K562 (cell line): ENCODE measurements around the gene PPIL6. TPM values are rescaled to one million over a fixed set of nuclear protein-coding genes. Genes with fewer than 3 reads are reported as not detected.
A peak's percentile ranks its signal among the peaks of the same experiment; 100 is the strongest.

ENCODE experiments used
- ATAC-seq: fragments of 200-7000 bp; cut with Tn5 transposase; 3 replicates; pipeline ENCODE4 v1.9.1; 2020; ENCODE audit warnings: moderate library complexity
- BruUV-seq: library from RNA; stranded (reverse); fragments of 400-500 nt; replicated peaks from 2 replicates; lab custom pipeline; 2021; lab: Mats Ljungman, UMichigan
- CTCF ChIA-PET: fragments of 300-600 bp; formaldehyde crosslinking; extraction: SDS; loops from one replicate; lab custom pipeline; 2021; ENCODE audit warnings: low intra/inter-chr PET ratio; lab: Yijun Ruan, JAX
- POLR2A ChIA-PET: fragments of 300-600, 350-650 bp; sonication (Branson Sonifier 250); formaldehyde crosslinking; extraction: SDS; loops from one replicate; lab custom pipeline; 2021; ENCODE audit warnings: antibody characterized with exemption, inconsistent platforms; lab: Yijun Ruan, JAX
- DNase-seq, 4 experiments: peaks; one replicate each; pipeline versions ENCODE4 v3.0.0 to v3.0.0-alpha.2; 2011 to 2018; ENCODE audit warnings: low spot score in 3 of 4, mixed read lengths in 3 of 4; ENCODE audit errors: extremely low read depth in 1 of 4
- FAIRE-seq: peaks from 2 replicates; lab custom pipeline; 2011; peaks lifted over from hg19 to GRCh38; lab: Jason Lieb, UNC
- H2AFZ ChIP-seq: 2 replicates; pipeline ENCODE4 v1.6.0; 2011; ENCODE audit warnings: low read depth, low read length, control low read depth, inconsistent platforms
- H3K27ac ChIP-seq: fragments of 200-600 bp; 3 replicates; pipeline ENCODE4 v1.8.0; 2011; ENCODE audit warnings: low read depth, mild to moderate bottlenecking, control low read depth, inconsistent platforms, low read length, moderate library complexity, mixed read lengths; ENCODE audit errors: extremely low read depth
- H3K27me3 ChIP-seq, 2 experiments: fragments of 300-600 bp in 1 of 2; 2 replicates in 1 of 2; 3 replicates in 1 of 2; pipeline versions ENCODE4 v1.6.0 to v1.8.0; 2011; ENCODE audit warnings: inconsistent platforms in 2 of 2, low read length in 2 of 2, mild to moderate bottlenecking in 1 of 2, mixed read lengths in 1 of 2, moderate library complexity in 1 of 2; ENCODE audit not compliant: control insufficient read depth in 2 of 2, insufficient read depth in 2 of 2
- H3K36me3 ChIP-seq: fragments of 300-600 bp; 3 replicates; pipeline ENCODE4 v1.8.0; 2011; ENCODE audit warnings: mild to moderate bottlenecking, low read length, inconsistent platforms; ENCODE audit not compliant: control insufficient read depth, insufficient read depth
- H3K4me1 ChIP-seq, 2 experiments: fragments of 200-600 bp in 1 of 2; replicated peaks in 1 of 2; 2 replicates in 1 of 2; 3 replicates in 1 of 2; pipeline versions ENCODE4 v1.5.1 to v1.8.0; 2011; ENCODE audit warnings: inconsistent platforms in 2 of 2, low read length in 2 of 2, mild to moderate bottlenecking in 1 of 2, mixed read lengths in 1 of 2, moderate library complexity in 1 of 2; ENCODE audit not compliant: control insufficient read depth in 2 of 2, insufficient read depth in 2 of 2
- H3K4me2 ChIP-seq: 2 replicates; pipeline ENCODE4 v1.6.1; 2011; ENCODE audit warnings: low read length, control low read depth, inconsistent platforms, mixed read lengths; ENCODE audit not compliant: insufficient read depth
- H3K4me3 ChIP-seq: fragments of 200-600 bp; sonication (generic), shearing (Covaris generic); 2 replicates; pipeline ENCODE4 v1.5.1; 2016; ENCODE audit warnings: control low read depth, inconsistent platforms
- H3K79me2 ChIP-seq: fragments of 200-600 bp; 3 replicates; pipeline ENCODE4 v1.8.0; 2011; ENCODE audit warnings: low read length, inconsistent platforms; ENCODE audit not compliant: control insufficient read depth, insufficient read depth
- H3K9ac ChIP-seq, 2 experiments: 2 replicates each; pipeline versions ENCODE4 v1.6.0 to v1.6.1; 2011; ENCODE audit warnings: low read depth in 2 of 2, low read length in 2 of 2, control low read depth in 1 of 2, inconsistent platforms in 1 of 2, mild to moderate bottlenecking in 1 of 2, mixed read lengths in 1 of 2; ENCODE audit not compliant: insufficient read depth in 1 of 2
- H3K9me1 ChIP-seq: one replicate; pipeline ENCODE4 v1.6.0; 2011; ENCODE audit warnings: inconsistent platforms, mild to moderate bottlenecking, low read length, moderate library complexity; ENCODE audit not compliant: control insufficient read depth, insufficient read depth
- H3K9me3 ChIP-seq: replicated peaks from 2 replicates; pipeline ENCODE4 v1.5.1; 2011; ENCODE audit warnings: low read depth, low read length, inconsistent platforms; ENCODE audit not compliant: control insufficient read depth, insufficient read depth
- H4K20me1 ChIP-seq: replicated peaks from 2 replicates; pipeline ENCODE4 v1.6.1; 2011; ENCODE audit warnings: low read length, inconsistent platforms, mixed read lengths; ENCODE audit not compliant: control insufficient read depth, insufficient read depth
- MECOM ChIP-seq: fragments of 250-450 bp; sonication (Bioruptor Pico); IDR thresholded peaks from 2 replicates; pipeline ENCODE4 v1.8.0; 2022; ENCODE audit warnings: inconsistent platforms
- PHF8 ChIP-seq: fragments of 200-600 bp; sonication (generic); IDR thresholded peaks from 2 replicates; pipeline ENCODE4 v1.6.1; 2012; ENCODE audit warnings: mixed run types, mild to moderate bottlenecking, inconsistent platforms, low read length, moderate library complexity, borderline replicate concordance
- POLR2AphosphoS2 ChIP-seq: IDR thresholded peaks from 2 replicates; pipeline ENCODE4 v1.6.1; 2012; ENCODE audit warnings: low read length, improper control_type of control experiment
- POLR2B ChIP-seq: fragments of 450-650 bp; IDR thresholded peaks from 2 replicates; pipeline ENCODE4 v1.6.1; 2018; ENCODE audit warnings: low read depth; ENCODE audit not compliant: partially characterized antibody
- WGBS: fragments of 100-300 bp; shearing (Covaris generic); methylation state at CpG from one replicate; pipeline ENCODE4 v1.1.6; 2016; ENCODE audit warnings: low coverage, mixed read lengths; ENCODE audit not compliant: insufficient coverage; ENCODE audit errors: missing lambda C conversion rate; 5-methylcytosine and 5-hydroxymethylcytosine counted together
- in situ Hi-C: fragments of 300-500 bp; cut with MboI; formaldehyde crosslinking; loops from 4 replicates; pipeline ENCODE4 v1.15.0; 2018; ENCODE audit warnings: inconsistent platforms, mixed read lengths
- intact Hi-C: fragments of 100-400 bp; cut with micrococcal nuclease; formaldehyde crosslinking; loops from 2 replicates; pipeline ENCODE4 v1.14.2; 2022
- polyA plus RNA-seq, 8 experiments: library from polyadenylated mRNA; depleted of rRNA in 4 of 8; stranded (reverse) in 5 of 8; unstranded in 3 of 8; fragments of >200 nt; fragmentation: Nextera tagmentation in 2 of 8; fragmentation: Illumina TruSeq in 1 of 8; extraction: Ambion mirVana in 2 of 8; extraction: Trizol in 1 of 8; gene quantifications; 2 replicates each; pipeline versions ENCODE4 v1.2.1 to v1.2.3, GENCODE V29; 2011 to 2014; ENCODE audit warnings: inconsistent platforms in 1 of 8, missing spikeins in 1 of 8
- total RNA-seq, 7 experiments: library from RNA; depleted of rRNA in 6 of 7; stranded (reverse); fragments of >200 nt in 6 of 7; fragmentation: Illumina TruSeq in 2 of 7; extraction: Trizol in 2 of 7; gene quantifications; 2 replicates each; pipeline versions ENCODE4 v1.2.1 to v1.2.3, GENCODE V29; 2011 to 2021; ENCODE audit warnings: low replicate concordance in 1 of 7
- TF ChIP-seq, protein P1 (sequence below): sonication (generic); formaldehyde crosslinking; IDR thresholded peaks from 2 replicates; pipeline ENCODE4 v1.8.0; 2023; ENCODE audit warnings: missing genetic modification reagents, mild to moderate bottlenecking, borderline replicate concordance
- TF ChIP-seq, protein P2 (sequence below): fragments of 450-650 bp; IDR thresholded peaks from 2 replicates; pipeline ENCODE4 v1.7.1; 2018; ENCODE audit warnings: mild to moderate bottlenecking, low read depth; ENCODE audit not compliant: partially characterized antibody

The PPIL6 gene
- total and polyA plus RNA-seq, 9 of the 15 experiments (the other 6 are each of a cell fraction or from before 2014, with no cell fraction given): 0.03 to 0.98 (median 0.41) TPM; not detected in 1

DNA sequence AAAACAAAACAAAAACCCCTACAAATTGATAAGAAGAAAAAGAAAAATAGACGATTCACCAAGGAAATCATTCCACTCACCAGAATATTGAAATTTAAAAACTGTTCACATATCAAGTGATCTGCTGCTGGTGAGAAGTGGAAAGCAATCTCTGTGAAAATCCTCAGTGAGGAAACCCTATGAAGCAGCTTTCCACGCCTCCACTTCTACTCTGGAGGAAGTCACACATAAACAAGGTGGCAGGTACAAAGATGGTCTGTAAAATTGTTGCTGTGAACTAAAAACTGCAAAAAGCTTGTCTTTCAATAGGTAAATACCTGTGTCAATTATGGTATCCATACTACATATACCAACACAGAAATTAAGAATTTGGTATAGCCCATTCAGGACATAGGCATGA is 76.7 kb downstream of the PPIL6 start (continued):
- TF ChIP-seq, protein P1, sequence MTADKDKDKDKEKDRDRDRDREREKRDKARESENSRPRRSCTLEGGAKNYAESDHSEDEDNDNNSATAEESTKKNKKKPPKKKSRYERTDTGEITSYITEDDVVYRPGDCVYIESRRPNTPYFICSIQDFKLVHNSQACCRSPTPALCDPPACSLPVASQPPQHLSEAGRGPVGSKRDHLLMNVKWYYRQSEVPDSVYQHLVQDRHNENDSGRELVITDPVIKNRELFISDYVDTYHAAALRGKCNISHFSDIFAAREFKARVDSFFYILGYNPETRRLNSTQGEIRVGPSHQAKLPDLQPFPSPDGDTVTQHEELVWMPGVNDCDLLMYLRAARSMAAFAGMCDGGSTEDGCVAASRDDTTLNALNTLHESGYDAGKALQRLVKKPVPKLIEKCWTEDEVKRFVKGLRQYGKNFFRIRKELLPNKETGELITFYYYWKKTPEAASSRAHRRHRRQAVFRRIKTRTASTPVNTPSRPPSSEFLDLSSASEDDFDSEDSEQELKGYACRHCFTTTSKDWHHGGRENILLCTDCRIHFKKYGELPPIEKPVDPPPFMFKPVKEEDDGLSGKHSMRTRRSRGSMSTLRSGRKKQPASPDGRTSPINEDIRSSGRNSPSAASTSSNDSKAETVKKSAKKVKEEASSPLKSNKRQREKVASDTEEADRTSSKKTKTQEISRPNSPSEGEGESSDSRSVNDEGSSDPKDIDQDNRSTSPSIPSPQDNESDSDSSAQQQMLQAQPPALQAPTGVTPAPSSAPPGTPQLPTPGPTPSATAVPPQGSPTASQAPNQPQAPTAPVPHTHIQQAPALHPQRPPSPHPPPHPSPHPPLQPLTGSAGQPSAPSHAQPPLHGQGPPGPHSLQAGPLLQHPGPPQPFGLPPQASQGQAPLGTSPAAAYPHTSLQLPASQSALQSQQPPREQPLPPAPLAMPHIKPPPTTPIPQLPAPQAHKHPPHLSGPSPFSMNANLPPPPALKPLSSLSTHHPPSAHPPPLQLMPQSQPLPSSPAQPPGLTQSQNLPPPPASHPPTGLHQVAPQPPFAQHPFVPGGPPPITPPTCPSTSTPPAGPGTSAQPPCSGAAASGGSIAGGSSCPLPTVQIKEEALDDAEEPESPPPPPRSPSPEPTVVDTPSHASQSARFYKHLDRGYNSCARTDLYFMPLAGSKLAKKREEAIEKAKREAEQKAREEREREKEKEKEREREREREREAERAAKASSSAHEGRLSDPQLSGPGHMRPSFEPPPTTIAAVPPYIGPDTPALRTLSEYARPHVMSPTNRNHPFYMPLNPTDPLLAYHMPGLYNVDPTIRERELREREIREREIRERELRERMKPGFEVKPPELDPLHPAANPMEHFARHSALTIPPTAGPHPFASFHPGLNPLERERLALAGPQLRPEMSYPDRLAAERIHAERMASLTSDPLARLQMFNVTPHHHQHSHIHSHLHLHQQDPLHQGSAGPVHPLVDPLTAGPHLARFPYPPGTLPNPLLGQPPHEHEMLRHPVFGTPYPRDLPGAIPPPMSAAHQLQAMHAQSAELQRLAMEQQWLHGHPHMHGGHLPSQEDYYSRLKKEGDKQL (CRISPR knock-in tag): no peak
- no peak for TF ChIP-seq MECOM

DNA sequence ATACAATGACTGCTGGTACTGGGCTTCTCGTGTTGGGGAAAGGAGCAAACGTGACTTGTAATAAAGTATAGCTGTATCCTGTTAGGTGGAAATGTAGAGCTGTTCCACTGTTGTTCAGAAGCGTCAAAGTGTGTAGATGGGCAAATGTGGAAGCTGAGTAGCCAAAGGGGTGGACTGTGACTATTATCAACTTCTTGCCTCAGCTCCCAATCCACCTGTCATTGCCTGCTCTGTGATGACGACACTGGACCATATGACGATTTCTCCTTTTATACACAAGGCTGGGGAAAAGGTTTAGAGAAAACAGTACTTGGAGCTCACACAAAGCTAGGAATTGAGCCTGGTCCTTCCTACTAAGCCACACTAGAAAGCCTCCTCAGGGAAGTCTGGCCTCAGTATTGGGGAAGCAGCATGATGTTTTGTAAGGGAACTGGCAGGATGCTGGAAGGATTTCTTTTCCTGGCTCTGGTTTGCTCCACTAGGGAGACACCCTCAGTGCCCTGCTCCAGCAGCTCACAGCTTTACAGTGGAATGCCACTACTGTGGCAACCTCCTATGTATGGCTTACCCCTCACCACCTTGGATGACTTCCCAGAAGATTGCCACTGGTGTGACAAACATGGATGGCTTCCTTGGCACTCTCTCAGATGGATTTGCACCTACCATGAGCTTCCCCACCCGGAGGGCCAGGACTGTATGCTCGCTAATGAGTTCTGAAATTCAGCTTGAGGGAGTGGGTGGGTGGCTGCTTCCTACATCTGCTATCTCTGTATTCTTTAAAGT is 78.1 kb downstream of the PPIL6 start:
- FAIRE-seq (no peak), DNase-seq (no peak), ATAC-seq (no peak; the same call in 2 of the 3 replicates)
- Histone ChIP-seq H3K9ac (no peak overlapping the region), H3K9me3 (peaks cover 6% of the 10 kb centered on the region), H3K27ac (no peak overlapping the region), H3K36me3 (peaks cover 90% of the 10 kb centered on the region), H3K4me1 (no peaks in the 10 kb centered on the region), H3K4me3 (no peak overlapping the region), H3K27me3 (no peaks in the 10 kb centered on the region), H3K79me2 (peaks cover 19% of the 10 kb centered on the region; the same call in 2 of the 3 replicates), H3K4me2 (no peak overlapping the region), H4K20me1 (no peaks in the 10 kb centered on the region), H3K9me1 (no peaks in the 10 kb centered on the region), H2AFZ (no peak overlapping the region)
- WGBS: 90% methylated on average over 7 of the region's 7 CpGs
- intact Hi-C loops (no loop called here), in situ Hi-C loops (no loop called here)
- POLR2A ChIA-PET: interaction anchor here (0.6 to 4.1 kb wide), 9 partner anchors 8 to 367 kb away, joined by 3 to 32 read pairs (median 4); no protein-coding TSS in a partner anchor
- BruUV-seq: no TSS peak
- CTCF ChIA-PET: no interaction called here
- TF ChIP-seq, protein P2, sequence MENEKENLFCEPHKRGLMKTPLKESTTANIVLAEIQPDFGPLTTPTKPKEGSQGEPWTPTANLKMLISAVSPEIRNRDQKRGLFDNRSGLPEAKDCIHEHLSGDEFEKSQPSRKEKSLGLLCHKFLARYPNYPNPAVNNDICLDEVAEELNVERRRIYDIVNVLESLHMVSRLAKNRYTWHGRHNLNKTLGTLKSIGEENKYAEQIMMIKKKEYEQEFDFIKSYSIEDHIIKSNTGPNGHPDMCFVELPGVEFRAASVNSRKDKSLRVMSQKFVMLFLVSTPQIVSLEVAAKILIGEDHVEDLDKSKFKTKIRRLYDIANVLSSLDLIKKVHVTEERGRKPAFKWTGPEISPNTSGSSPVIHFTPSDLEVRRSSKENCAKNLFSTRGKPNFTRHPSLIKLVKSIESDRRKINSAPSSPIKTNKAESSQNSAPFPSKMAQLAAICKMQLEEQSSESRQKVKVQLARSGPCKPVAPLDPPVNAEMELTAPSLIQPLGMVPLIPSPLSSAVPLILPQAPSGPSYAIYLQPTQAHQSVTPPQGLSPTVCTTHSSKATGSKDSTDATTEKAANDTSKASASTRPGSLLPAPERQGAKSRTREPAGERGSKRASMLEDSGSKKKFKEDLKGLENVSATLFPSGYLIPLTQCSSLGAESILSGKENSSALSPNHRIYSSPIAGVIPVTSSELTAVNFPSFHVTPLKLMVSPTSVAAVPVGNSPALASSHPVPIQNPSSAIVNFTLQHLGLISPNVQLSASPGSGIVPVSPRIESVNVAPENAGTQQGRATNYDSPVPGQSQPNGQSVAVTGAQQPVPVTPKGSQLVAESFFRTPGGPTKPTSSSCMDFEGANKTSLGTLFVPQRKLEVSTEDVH: peak; percentile 14
- TF ChIP-seq POLR2AphosphoS2 (0 out of 2 replicates have a peak, but pooled peaks have one; percentile 29), POLR2B (peak; percentile 41), PHF8 (no peak)
